Ureter (tissue), 1 donor: ENCODE results near the gene ARMC2. TPM values are rescaled to one million over a fixed set of nuclear protein-coding genes. Genes with fewer than 3 reads are reported as not detected.

Experiments used
- DNase-seq: peaks from one replicate; pipeline ENCODE4 v3.0.0-alpha.2; 2020; ENCODE audit warnings: low spot score
- total RNA-seq: library from RNA; stranded (reverse); gene quantifications from one replicate; pipeline ENCODE4 v1.2.4, GENCODE V29; 2023
- donor health status: DM: yes; HTN: yes; CAD: no.

The ARMC2 gene
- total RNA-seq, 1 donor from 2014 or later = 10.9 TPM

- DNase-seq = no peak
These were observed 140.1 kb downstream of the ARMC2 start for GRCh38 chr6:108988296-108988695.

DNA sequence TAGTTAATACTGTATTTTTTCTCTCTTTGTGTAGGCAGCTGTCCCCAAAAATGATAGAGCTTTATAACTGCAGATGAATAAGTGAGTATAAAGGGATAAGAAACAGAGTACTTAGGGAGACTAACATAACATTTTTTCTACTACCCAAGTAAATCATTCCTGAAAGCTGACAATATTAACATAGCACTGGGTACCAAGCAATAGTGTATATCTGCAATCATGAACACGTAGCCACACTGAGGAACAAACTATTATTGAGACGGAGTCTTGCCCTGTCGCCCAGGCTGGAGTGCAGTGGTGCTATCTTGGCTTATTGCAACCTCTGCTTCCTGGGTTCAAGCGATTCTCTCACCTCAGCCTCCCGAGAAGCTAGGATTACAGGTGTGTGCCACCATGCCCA, 140.5 kb downstream of the ARMC2 start:
- DNase-seq = no peak

DNA sequence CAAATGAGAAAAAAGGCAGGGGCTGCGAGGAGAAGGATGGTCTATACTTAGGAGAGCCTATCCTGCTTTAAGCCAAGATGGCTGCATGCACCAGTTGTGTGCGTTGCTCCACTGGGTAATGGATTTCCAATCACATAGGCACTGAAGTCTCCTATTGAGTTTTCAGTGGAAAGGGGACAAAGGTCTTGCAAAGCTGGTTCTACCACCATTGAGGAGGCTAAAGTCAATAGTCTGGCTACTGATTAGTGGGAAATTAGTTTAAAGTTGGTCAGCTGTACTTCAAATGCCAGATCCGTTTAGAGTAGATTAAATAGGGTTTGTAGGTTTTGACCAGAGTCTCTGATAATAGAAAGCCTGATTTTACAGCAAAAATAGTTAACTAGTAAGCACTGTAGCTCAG, 141.5 kb downstream of the ARMC2 start:
- no peak for DNase-seq

DNA sequence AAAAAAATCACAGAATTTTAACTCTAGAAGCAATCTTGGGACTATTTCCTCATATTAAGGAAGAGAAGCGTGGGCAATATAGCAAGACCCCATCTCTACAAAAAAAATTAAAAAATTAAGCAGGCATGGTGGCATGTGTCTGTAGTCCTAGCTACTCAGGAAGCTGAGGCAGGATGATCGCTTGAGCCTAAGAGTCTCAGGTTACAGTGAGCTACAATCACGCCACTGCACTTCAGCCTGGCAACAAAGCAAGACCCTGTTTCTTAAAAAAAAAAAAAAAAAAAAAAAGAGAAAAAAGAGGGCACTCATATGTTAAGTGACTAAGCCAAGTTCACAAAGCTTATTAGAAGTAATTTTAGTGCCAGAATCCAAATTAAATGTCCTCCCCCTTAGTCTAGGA, 145.7 kb downstream of the ARMC2 start:
- DNase-seq = no peak

GRCh38 chr6:108995296-108995695, 147.1 kb downstream of the ARMC2 start:
- DNase-seq = no peak

DNA sequence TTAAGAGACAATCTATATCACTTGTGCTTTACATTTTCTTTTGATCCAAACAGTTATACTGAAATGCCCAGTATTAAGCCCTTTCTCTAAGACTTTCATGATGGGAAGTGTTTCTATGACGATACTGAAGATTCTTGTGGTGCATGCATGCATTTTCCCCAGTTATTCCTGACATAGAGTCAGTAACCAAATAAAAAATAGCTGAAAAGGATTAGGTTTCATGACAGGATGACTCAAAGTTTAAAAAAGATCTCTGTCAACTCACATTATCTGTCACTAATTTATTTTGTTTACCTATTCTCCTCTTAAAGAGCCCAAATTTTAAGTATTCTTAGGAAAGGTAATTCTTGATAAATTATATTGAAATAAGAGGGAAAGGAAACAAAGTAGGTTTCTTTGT, 148.0 kb downstream of the ARMC2 start:
- no peak for DNase-seq

DNA sequence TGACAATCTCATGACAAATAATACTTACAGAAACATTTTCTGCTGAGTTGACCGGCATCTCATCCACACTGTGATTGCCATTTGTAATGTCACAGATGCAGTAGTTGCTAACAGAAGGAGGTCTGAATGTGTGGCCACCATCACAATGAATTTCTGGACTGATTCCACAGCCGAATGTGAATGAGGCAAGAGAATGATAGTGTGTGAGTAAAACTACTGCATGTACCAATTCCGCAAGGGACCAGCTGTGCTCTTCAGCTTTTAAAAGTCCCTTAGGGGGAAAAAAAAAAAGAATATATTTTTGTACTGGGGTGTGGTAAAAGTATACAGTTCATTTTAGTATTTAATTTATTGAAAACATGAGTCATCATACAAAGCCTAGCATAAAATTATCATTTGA, 150.3 kb downstream of the ARMC2 start:
- DNase-seq = no peak

DNA sequence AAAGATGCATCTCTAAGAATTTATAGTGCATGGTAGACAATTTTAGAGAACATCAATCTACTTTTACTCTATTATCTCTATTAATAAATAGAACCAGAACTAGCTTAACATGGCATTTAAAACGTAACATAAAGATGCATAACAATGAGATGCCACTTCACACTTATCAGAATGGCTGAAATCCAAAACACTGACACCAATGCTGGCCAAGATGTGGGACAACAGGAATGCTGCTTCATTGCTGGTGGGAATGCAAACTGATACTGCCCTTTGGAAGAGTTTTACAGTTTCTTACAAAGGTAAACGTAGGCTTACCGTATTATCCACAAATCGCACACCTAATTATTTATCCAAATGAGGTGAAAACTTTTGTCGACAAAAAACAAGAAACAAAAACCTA, 151.2 kb downstream of the ARMC2 start:
- no peak for DNase-seq

DNA sequence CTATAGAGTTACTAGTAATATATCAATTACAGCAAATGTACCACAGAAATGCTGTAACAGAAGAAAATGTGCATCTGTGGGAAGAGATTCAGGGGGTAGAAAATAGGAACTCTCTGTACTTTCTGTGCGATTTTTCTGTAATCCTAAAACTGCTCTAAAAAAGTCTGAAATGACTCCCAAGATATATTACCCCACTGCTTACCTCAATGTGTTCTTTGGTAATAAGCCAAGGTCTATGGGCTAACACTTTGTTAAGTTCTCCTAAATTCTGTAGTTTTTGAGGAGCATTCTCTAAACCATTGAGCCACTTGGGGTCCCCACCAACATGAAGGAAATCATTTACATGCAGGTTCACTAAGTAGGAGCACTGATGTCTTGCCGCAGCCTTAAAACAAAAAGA, 152.1 kb downstream of the ARMC2 start:
- no peak for DNase-seq

DNA sequence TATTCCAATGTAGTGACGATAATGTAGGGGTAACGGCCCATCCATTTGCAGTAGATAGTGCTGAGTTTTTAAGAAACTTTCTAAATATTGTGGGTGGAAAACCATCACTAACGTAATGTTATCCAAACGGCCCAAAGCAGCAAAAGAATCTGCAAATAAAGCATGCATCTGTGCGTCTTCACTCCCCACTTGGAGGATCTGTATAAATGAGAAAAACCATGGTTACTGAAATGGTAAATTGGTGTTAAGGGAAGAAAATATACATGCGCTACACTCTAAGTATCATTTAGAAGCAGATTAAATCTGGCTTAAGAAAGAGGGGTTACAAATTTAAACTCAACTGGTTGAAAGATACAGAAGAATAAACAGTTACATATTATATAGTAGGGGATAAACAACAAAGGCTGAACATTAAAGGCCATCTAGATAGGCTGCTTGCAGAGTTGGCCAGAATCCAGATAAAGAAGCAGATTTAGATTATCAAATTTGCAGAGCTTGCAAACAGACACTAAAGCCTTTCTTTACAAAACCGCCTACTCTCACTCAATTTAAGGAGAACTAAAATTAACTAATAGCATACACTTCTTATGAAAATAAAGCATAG, 153.2 kb downstream of the ARMC2 start:
- no peak for DNase-seq

- DNase-seq = no peak
These were observed 154.0 kb downstream of the ARMC2 start for GRCh38 chr6:109002051-109002697.

GRCh38 chr6:109002882-109003281, 154.7 kb downstream of the ARMC2 start:
- DNase-seq = no peak

GRCh38 chr6:109006818-109007217, 158.6 kb downstream of the ARMC2 start:
- DNase-seq = no peak

DNA sequence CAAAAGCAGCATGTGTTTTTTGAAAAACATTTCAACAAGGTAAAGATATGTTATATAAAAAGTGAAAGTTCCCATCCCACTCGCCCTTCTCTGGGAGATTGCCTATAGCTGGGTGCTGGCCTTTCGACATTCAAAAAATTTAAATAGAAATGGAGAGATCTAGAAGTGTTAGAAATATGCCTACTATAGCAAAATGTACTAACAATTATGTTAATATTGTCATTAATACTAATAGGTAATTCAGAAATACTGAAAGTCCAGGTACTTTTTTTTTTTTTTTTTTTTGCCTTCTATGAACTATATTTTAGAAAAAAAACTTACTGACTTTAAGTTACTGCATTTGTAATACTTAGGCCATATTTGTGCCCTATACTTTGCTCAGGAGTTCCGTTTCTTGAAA, 159.3 kb downstream of the ARMC2 start:
- DNase-seq = no peak

- no peak for DNase-seq
These were observed 159.8 kb downstream of the ARMC2 start for GRCh38 chr6:109008054-109008453.

DNA sequence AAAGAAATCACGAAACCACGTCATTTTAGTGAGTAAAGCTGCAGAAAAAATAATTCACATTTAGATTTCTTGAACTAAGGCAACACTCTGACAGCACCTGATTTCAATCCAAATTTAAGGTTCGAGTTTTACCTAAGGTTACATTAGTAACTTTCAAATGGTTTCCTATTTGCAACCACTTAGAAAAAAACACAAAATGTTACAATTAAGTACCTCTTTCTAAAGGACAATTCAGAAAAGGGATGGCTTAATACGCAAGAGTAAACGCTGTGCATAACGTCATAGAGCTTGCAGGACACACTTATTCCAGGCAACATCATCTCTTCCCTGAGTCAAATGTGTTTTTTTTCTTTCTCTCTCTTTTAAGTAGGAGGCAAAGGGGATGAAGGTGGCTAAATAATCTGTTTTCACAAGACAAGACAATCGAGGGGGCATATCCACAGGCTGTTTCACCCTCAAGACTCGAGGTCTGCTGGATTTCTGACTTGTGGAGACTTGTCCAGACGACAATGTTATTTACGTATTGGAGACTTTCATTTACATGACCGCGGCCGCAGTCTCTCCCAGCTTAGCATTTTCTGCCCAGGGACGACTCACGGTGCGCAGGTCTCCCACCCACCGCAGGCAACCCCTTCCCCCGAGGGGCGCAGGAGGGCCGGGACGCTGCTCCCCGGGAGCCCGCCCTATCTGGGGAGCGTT, 160.5 kb downstream of the ARMC2 start:
- no peak for DNase-seq

- DNase-seq = peak; percentile 93
These were observed 161.2 kb downstream of the ARMC2 start for GRCh38 chr6:109009236-109009961.

GRCh38 chr6:109009962-109010704, 161.9 kb downstream of the ARMC2 start:
- DNase-seq = no peak

GRCh38 chr6:109010705-109011102, 162.5 kb downstream of the ARMC2 start:
- DNase-seq = no peak

DNA sequence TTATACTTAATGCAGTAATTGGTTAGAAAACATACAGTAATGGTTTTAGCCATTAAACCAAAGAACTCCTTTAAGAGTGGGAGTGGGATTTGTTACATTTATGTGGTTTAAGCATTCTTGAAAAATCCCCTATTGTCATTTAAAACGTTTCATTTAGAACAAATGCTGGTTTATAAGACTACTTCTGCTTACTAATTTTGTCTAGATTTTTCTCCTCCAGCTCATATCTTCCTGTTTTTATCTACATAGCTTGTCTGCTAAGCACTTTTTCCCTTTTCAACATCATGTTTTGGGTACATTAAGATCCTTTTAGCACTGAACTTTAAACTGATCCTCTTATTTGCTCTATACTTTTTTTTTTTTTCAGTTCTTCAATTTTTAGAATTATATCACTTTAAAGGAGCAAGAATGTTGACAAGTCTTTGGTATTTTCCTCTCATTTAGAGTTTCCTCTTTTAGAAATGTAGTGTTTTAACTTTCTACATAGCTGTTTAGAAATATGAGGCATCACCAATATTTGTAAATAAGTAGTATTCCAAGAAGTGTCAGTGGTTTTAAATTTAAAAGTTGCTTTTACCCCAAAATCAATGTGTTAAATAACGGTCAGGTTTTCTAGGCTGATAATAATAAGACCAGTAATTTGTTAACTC, 165.6 kb downstream of the ARMC2 start:
- no peak for DNase-seq

DNA sequence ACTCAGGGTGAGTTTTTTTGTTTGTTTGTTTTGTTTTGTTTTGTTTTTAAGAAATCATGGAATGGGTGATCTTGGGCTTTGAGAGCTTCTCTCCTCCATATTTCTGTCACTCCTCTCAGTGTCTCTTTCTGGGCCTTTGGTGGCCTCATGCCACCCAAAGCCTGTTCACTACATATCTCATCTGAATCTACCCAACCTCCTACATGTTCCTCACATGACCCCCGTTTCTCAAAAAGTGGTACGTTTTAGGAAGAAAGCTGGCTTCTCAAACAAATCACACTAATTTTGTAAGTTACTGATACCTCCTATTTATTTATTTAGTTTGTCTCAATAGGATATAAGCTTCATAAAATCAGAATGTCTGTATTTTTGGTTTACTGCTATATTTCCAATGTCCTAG, 166.4 kb downstream of the ARMC2 start:
- no peak for DNase-seq
